GM19455 (cell line): ENCODE measurements around the gene RRP8.

Experiments used
- ATAC-seq: cut with Tn5 transposase; IDR thresholded peaks from one replicate; pipeline ENCODE4 v1.9.1; 2021; ENCODE audit not compliant: unreplicated experiment

Gene RRP8

GRCh38 chr11:6632116-6633073 is 29.0 kb upstream of the RRP8 start:
- ATAC-seq, result no peak

GRCh38 chr11:6631361-6631890 is 28.0 kb upstream of the RRP8 start:
- ATAC-seq, result no peak

- no peak for ATAC-seq
Measured at GRCh38 chr11:6630632-6631291, 27.3 kb upstream of the RRP8 start.

- ATAC-seq, result no peak
Measured at GRCh38 chr11:6629892-6630631, 26.6 kb upstream of the RRP8 start.

- ATAC-seq, result no peak
Measured at GRCh38 chr11:6629573-6629891, 26.1 kb upstream of the RRP8 start.

GRCh38 chr11:6628526-6628925 is 25.1 kb upstream of the RRP8 start:
- ATAC-seq, result no peak

- ATAC-seq, result peak; percentile 69
Measured at GRCh38 chr11:6627762-6628241, 24.4 kb upstream of the RRP8 start.

GRCh38 chr11:6626971-6627761 is 23.8 kb upstream of the RRP8 start:
- no peak for ATAC-seq

GRCh38 chr11:6625832-6626420 is 22.5 kb upstream of the RRP8 start:
- no peak for ATAC-seq

- ATAC-seq, result no peak
Measured at GRCh38 chr11:6625156-6625831, 21.9 kb upstream of the RRP8 start.

GRCh38 chr11:6623391-6624363 is 20.3 kb upstream of the RRP8 start:
- no peak for ATAC-seq

GRCh38 chr11:6622261-6623171 is 19.1 kb upstream of the RRP8 start:
- no peak for ATAC-seq

GRCh38 chr11:6621711-6622211 is 18.3 kb upstream of the RRP8 start:
- no peak for ATAC-seq

- no peak for ATAC-seq
Measured at GRCh38 chr11:6620636-6621035, 17.2 kb upstream of the RRP8 start.

GRCh38 chr11:6619004-6619745 is 15.8 kb upstream of the RRP8 start, which contains the start of gene TPP1:
TSS of gene TPP1 (minus strand) at chr11:6619422. CDS start at chr11:6619400, 22 bp downstream.
- peak; percentile 99 for ATAC-seq
